ENCODE data around the gene SLC39A3. TPM values are rescaled to one million over a fixed set of nuclear protein-coding genes. Genes with fewer than 3 reads are reported as not detected.

SLC39A3 gene
- total RNA-seq, 4 donors from 2014 or later: 20.2 to 27.0 (median 21.6) TPM

GRCh38 chr19:2755448-2755705 is 15.6 kb upstream of the SLC39A3 start:
- no peak overlapping the region for H3K4me3 ChIP-seq (ENCODE audit: low read depth, poor library complexity, severe bottlenecking)
- DNase-seq (ENCODE audit: low spot score in 2 of 2): no peak
- 88 to 92% methylated on average over 16 of the region's 16 CpGs for WGBS, 2 donors
- TF ChIP-seq, protein P1, sequence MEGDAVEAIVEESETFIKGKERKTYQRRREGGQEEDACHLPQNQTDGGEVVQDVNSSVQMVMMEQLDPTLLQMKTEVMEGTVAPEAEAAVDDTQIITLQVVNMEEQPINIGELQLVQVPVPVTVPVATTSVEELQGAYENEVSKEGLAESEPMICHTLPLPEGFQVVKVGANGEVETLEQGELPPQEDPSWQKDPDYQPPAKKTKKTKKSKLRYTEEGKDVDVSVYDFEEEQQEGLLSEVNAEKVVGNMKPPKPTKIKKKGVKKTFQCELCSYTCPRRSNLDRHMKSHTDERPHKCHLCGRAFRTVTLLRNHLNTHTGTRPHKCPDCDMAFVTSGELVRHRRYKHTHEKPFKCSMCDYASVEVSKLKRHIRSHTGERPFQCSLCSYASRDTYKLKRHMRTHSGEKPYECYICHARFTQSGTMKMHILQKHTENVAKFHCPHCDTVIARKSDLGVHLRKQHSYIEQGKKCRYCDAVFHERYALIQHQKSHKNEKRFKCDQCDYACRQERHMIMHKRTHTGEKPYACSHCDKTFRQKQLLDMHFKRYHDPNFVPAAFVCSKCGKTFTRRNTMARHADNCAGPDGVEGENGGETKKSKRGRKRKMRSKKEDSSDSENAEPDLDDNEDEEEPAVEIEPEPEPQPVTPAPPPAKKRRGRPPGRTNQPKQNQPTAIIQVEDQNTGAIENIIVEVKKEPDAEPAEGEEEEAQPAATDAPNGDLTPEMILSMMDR (IDR thresholded peaks at IDR 0.05): no peak
- TF ChIP-seq POLR2A (IDR thresholded peaks at IDR 0.05): no peak
- intact Hi-C loops (cut with DNase I; ENCODE audit: low total_unique reads): no loop called here

DNA sequence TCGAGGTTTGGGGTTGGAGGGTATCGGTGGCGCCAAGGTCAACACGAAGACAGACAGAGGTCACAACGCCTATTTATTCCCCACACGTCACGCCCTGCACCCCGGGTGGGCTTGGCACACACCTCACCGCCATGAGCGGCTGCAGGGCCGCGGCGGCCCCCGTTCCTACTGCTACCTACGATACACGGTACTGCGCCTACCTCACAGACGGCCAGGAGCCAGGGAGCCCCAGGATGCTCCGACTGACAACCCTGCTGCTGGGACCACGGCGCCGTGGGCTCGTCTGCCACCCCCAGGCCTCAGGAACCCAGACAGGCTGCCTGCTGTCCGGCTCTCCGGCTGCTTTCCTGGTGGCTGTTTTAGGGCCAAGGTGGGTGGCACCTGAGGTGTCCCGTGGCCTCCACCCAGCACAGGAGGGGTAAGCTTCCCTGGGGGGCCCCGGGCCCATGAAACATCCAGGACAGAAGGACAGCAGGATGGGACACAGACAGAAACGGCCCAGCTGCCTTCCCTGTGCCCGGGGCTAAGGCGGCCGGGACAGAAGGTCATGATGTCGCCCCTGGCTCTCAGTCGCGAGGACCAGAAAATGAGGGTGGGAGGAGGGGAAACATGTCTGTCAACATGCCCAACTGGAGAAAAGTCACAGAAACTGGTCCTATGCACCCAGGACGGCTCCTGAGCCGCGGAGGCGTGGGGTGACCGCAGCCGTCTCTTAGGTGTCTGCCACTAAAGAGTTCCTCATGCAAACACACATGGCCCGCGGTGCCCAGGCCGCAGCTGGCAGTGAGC is 15.0 kb upstream of the SLC39A3 start:
- TF ChIP-seq POLR2A (IDR thresholded peaks at IDR 0.05): no peak
- TF ChIP-seq, protein P1 (IDR thresholded peaks at IDR 0.05): no peak
- intact Hi-C loops (cut with DNase I; ENCODE audit: low total_unique reads): loop anchor here (5.0 kb wide), 1 partner anchor 103 kb away; no protein-coding TSS in a partner anchor
- DNase-seq (ENCODE audit: low spot score in 2 of 2): no peak
- WGBS, 2 donors: 86 to 90% methylated on average over 29 to 43 of the region's 43 CpGs
- no peak overlapping the region for H3K4me3 ChIP-seq (ENCODE audit: low read depth, poor library complexity, severe bottlenecking)

GRCh38 chr19:2751438-2751830 is 11.6 kb upstream of the SLC39A3 start:
- WGBS, 2 donors: 90% methylated on average over 21 of the region's 21 CpGs
- no peak for DNase-seq (ENCODE audit: low spot score in 2 of 2)
- TF ChIP-seq, protein P1 (IDR thresholded peaks at IDR 0.05): no peak
- no peak for TF ChIP-seq POLR2A (IDR thresholded peaks at IDR 0.05)
- H3K4me3 ChIP-seq (ENCODE audit: low read depth, poor library complexity, severe bottlenecking): no peak overlapping the region
- intact Hi-C loops (cut with DNase I; ENCODE audit: low total_unique reads): loop anchor here (5.0 kb wide), 1 partner anchor 99 kb away; no protein-coding TSS in a partner anchor

GRCh38 chr19:2750808-2751437 is 11.1 kb upstream of the SLC39A3 start:
- WGBS, 2 donors: 71 to 72% methylated on average over 17 of the region's 17 CpGs
- no peak overlapping the region for H3K4me3 ChIP-seq (ENCODE audit: low read depth, poor library complexity, severe bottlenecking)
- no peak for TF ChIP-seq POLR2A (IDR thresholded peaks at IDR 0.05)
- TF ChIP-seq, protein P1 (IDR thresholded peaks at IDR 0.05): no peak
- DNase-seq (ENCODE audit: low spot score in 2 of 2): no peak
- intact Hi-C loops (cut with DNase I; ENCODE audit: low total_unique reads): loop anchor here (5.0 kb wide), 1 partner anchor 99 kb away; no protein-coding TSS in a partner anchor

- intact Hi-C loops (cut with DNase I; ENCODE audit: low total_unique reads): loop anchor here (5.0 kb wide), 1 partner anchor 35 kb away; no protein-coding TSS in a partner anchor
- H3K4me3 ChIP-seq (ENCODE audit: low read depth, poor library complexity, severe bottlenecking): no peak overlapping the region
- no peak for DNase-seq (ENCODE audit: low spot score in 2 of 2)
- WGBS, 2 donors: 81 to 87% methylated on average over 7 of the region's 7 CpGs
- no peak for TF ChIP-seq POLR2A (IDR thresholded peaks at IDR 0.05)
- TF ChIP-seq, protein P1 (IDR thresholded peaks at IDR 0.05): no peak
Observed at GRCh38 chr19:2747349-2747748, 7.5 kb upstream of the SLC39A3 start.
